ENCODE measurements around the gene ZNF512.
"Not testable (repeated sequence)": the region's sequence is repeated elsewhere in the genome, so short reads cannot be mapped to it uniquely, and the experiment has no call there.

ZNF512 gene

GRCh38 chr2:27627963-27628766 is 45.3 kb downstream of the ZNF512 start:
- no peak for TF ChIP-seq CTCF (IDR thresholded peaks at IDR 0.05; ENCODE audit: low read depth, low read length)

GRCh38 chr2:27628767-27629709 is 46.2 kb downstream of the ZNF512 start, which contains the start of the genes CCDC121 and GPN1:
CCDC121 (minus strand) TSS chr2:27629012; CDS start chr2:27627799, 1,213 bp downstream.
GPN1 (plus strand) TSS chr2:27629050; CDS start chr2:27629059, 9 bp downstream.
- peak within 1 kb of the TSS; percentile 94 for H3K4me3 ChIP-seq (ENCODE audit: low read depth, low read length)
- no peak for TF ChIP-seq CTCF (IDR thresholded peaks at IDR 0.05; ENCODE audit: low read depth, low read length)

More at GRCh38 chr2:27627963-27628766, 45.3 kb downstream of the ZNF512 start:
- peak overlapping the region; percentile 94 for H3K4me3 ChIP-seq (ENCODE audit: low read depth, low read length)

GRCh38 chr2:27630257-27630656 is 47.4 kb downstream of the ZNF512 start:
- H3K4me3 ChIP-seq (ENCODE audit: low read depth, low read length) = not testable (repeated sequence)

GRCh38 chr2:27634291-27634690 is 51.4 kb downstream of the ZNF512 start:
- H3K4me3 ChIP-seq (ENCODE audit: low read depth, low read length) = no peak overlapping the region
- TF ChIP-seq CTCF (IDR thresholded peaks at IDR 0.05; ENCODE audit: low read depth, low read length) = no peak

- TF ChIP-seq CTCF (IDR thresholded peaks at IDR 0.05; ENCODE audit: low read depth, low read length) = no peak
- H3K4me3 ChIP-seq (ENCODE audit: low read depth, low read length) = no peak overlapping the region
These were observed 53.9 kb downstream of the ZNF512 start for GRCh38 chr2:27636766-27637165.

- no peak for TF ChIP-seq CTCF (IDR thresholded peaks at IDR 0.05; ENCODE audit: low read depth, low read length)
- H3K4me3 ChIP-seq (ENCODE audit: low read depth, low read length) = no peak overlapping the region
These were observed 55.3 kb downstream of the ZNF512 start for GRCh38 chr2:27638037-27638637.

- no peak for TF ChIP-seq CTCF (IDR thresholded peaks at IDR 0.05; ENCODE audit: low read depth, low read length)
- no peak overlapping the region for H3K4me3 ChIP-seq (ENCODE audit: low read depth, low read length)
These were observed 55.9 kb downstream of the ZNF512 start for GRCh38 chr2:27638709-27639108.

All from WI38 (cell line).